Pancreas (tissue), 10 donors: ENCODE results near the gene SASH1. TPM values are rescaled to one million over a fixed set of nuclear protein-coding genes. Genes with fewer than 3 reads are reported as not detected.

Experiments used
- ATAC-seq, 4 donors: fragments of 200-7000 bp; cut with Tn5 transposase; one replicate each; pipeline versions ENCODE4 v1.8.0 to v1.9.1; 2020; ENCODE audit warnings: mild to moderate bottlenecking in 4 of 4, moderate library complexity in 4 of 4
- DNase-seq, 6 donors: peaks; one replicate each; pipeline ENCODE4 v3.0.0-alpha.2; 2020
- FAIRE-seq: peaks from 2 replicates; lab custom pipeline; 2012; peaks lifted over from hg19 to GRCh38; lab: Jason Lieb, UNC
- H3K27ac ChIP-seq, 4 donors: fragments of 200-600 bp; sonication (generic); 1 replicate in 3 of 4; 2 replicates in 1 of 4; pipeline versions ENCODE4 v1.5.0 to v1.8.0; 2020
- H3K27me3 ChIP-seq, 4 donors: fragments of 200-600 bp; one replicate each; pipeline ENCODE4 v1.8.0; 2021
- H3K36me3 ChIP-seq, 3 donors: fragments of 200-600 bp; sonication (generic) in 1 of 3; one replicate each; pipeline versions ENCODE4 v1.5.0 to v1.8.0; 2020 to 2021
- H3K4me1 ChIP-seq, 3 donors: fragments of 200-600 bp; one replicate each; pipeline ENCODE4 v1.8.0; 2021
- H3K4me3 ChIP-seq, 4 donors: fragments of 200-600 bp; sonication (generic) in 2 of 4; one replicate each; pipeline versions ENCODE4 v1.5.0 to v1.8.0; 2020 to 2021
- H3K9me3 ChIP-seq, 4 donors: fragments of 200-600 bp; one replicate each; pipeline ENCODE4 v1.8.0; 2021
- CTCF ChIP-seq, 4 donors: fragments of 200-600 bp; sonication (generic) in 3 of 4; IDR thresholded peaks; one replicate each; pipeline versions ENCODE4 v1.5.0 to v1.8.0; 2021; ENCODE audit warnings: antibody characterized with exemption in 4 of 4
- WGBS, 2 donors: extraction: QIAGEN DNeasy Blood & Tissue Kit; methylation state at CpG; one replicate each; pipeline ENCODE4 v1.1.7; 2013; 5-methylcytosine and 5-hydroxymethylcytosine counted together
- intact Hi-C, 3 donors: fragments of 100-400 bp; cut with DNase I; formaldehyde crosslinking; loops; one replicate each; pipeline versions ENCODE4 v1.11.1 to v1.14.2; 2022
- polyA plus RNA-seq, 2 donors: library from polyadenylated mRNA; stranded (reverse); fragments of 200-250 nt; gene quantifications; one replicate each; pipeline ENCODE4 v1.2.3, GENCODE V29; 2013
- total RNA-seq, 6 donors: library from RNA; stranded (reverse); fragmentation: NEBNext Ultra II Directional in 4 of 6; extraction: Animal tissue kit (Norgen Biotek cat#: 25700) in 4 of 6; gene quantifications; one replicate each; pipeline versions ENCODE4 v1.2.1 to v1.2.4, GENCODE V29; 2021 to 2023
- donor health status: healthy with polysubstance abuse.
- donor health status: DM: no; HTN: no; CAD: no; lungs with moderate emphysema.
- donor health status: DM: no; HTN: no; CAD: no.
- donor health status: control.
- donor health status: control.
- donor health status: Bipolar disorder and iron deficiency.
- donor health status: DM: yes; HTN: yes; CAD: no.
- donor health status: DM: no; HTN: no; CAD: no.
- donor health status: DM: no; HTN: no; CAD: no.
- donor health status: DM: yes; HTN: yes; CAD: no.

SASH1 gene
- total and polyA plus RNA-seq, 8 donors: 5.1 to 15.3 (median 8.9) TPM

- no peak for FAIRE-seq
- no peak for DNase-seq
- Histone ChIP-seq H3K27me3 (no peaks in the 10 kb centered on the region), H3K27ac (no peak overlapping the region), H3K36me3 (no peaks in the 10 kb centered on the region), H3K9me3 (no peaks in the 10 kb centered on the region), H3K4me3 (no peak overlapping the region), H3K4me1 (peaks cover 0 to 4% (median 0%) of the 10 kb centered on the region in 3 donors)
- intact Hi-C loops: no loop called here
- TF ChIP-seq CTCF (IDR thresholded peaks at IDR 0.05): no peak
- ATAC-seq: no peak
- WGBS, 2 donors: 93 to 100% methylated on average over 1 of the region's 1 CpG
Measured at GRCh38 chr6:148317051-148317450, 25.6 kb upstream of the SASH1 start.

GRCh38 chr6:148317739-148318138, 24.9 kb upstream of the SASH1 start:
- no peak overlapping the region for H3K27ac ChIP-seq
- intact Hi-C loops: no loop called here
- no peak overlapping the region for H3K4me3 ChIP-seq
- H3K4me1 ChIP-seq: peaks cover 0 to 4% (median 0%) of the 10 kb centered on the region in 3 donors
- DNase-seq: no peak
- WGBS, 2 donors: 80 to 93% methylated on average over 2 of the region's 2 CpGs
- no peaks in the 10 kb centered on the region for H3K27me3 ChIP-seq
- no peaks in the 10 kb centered on the region for H3K36me3 ChIP-seq
- no peak for TF ChIP-seq CTCF (IDR thresholded peaks at IDR 0.05)
- no peak for FAIRE-seq
- H3K9me3 ChIP-seq: no peaks in the 10 kb centered on the region
- no peak for ATAC-seq

- no peak for ATAC-seq
- H3K27ac ChIP-seq: no peak overlapping the region
- no peaks in the 10 kb centered on the region for H3K9me3 ChIP-seq
- no peak for DNase-seq
- 76 to 83% methylated on average over 3 of the region's 3 CpGs for WGBS, 2 donors
- no peaks in the 10 kb centered on the region for H3K36me3 ChIP-seq
- no peaks in the 10 kb centered on the region for H3K4me1 ChIP-seq
- no peak overlapping the region for H3K4me3 ChIP-seq
- FAIRE-seq: no peak
- intact Hi-C loops: no loop called here
- no peaks in the 10 kb centered on the region for H3K27me3 ChIP-seq
- no peak for TF ChIP-seq CTCF (IDR thresholded peaks at IDR 0.05)
Measured at GRCh38 chr6:148322704-148323103, 19.9 kb upstream of the SASH1 start.

- no peaks in the 10 kb centered on the region for H3K27me3 ChIP-seq
- H3K27ac ChIP-seq: no peak overlapping the region
- H3K9me3 ChIP-seq: no peaks in the 10 kb centered on the region
- no peak for FAIRE-seq
- TF ChIP-seq CTCF (IDR thresholded peaks at IDR 0.05): no peak
- H3K4me1 ChIP-seq: no peaks in the 10 kb centered on the region
- intact Hi-C loops: no loop called here
- H3K4me3 ChIP-seq: no peak overlapping the region
- DNase-seq: no peak
- ATAC-seq: no peak
- 38 to 77% methylated on average over 2 of the region's 2 CpGs for WGBS, 2 donors
- no peaks in the 10 kb centered on the region for H3K36me3 ChIP-seq
Measured at GRCh38 chr6:148323344-148323743, 19.3 kb upstream of the SASH1 start.

- Histone ChIP-seq H3K9me3 (no peaks in the 10 kb centered on the region), H3K27ac (no peak overlapping the region), H3K27me3 (no peaks in the 10 kb centered on the region), H3K36me3 (no peaks in the 10 kb centered on the region), H3K4me1 (peaks cover 0 to 5% (median 0%) of the 10 kb centered on the region in 3 donors), H3K4me3 (no peak overlapping the region)
- ATAC-seq: peak in 1 of 4 donors; percentile 48
- no peak for DNase-seq
- no peak for TF ChIP-seq CTCF (IDR thresholded peaks at IDR 0.05)
- 49 to 60% methylated on average over 4 of the region's 4 CpGs for WGBS, 2 donors
- FAIRE-seq: no peak
- intact Hi-C loops: no loop called here
Measured at GRCh38 chr6:148324297-148324985, 18.2 kb upstream of the SASH1 start.
